Measurements from ENCODE around the gene PKP3. TPM values are rescaled to one million over a fixed set of nuclear protein-coding genes. Genes with fewer than 3 reads are reported as not detected.

PKP3 gene
- total and polyA plus RNA-seq, 9 of the 15 experiments (the other 6 are each of a cell fraction or from before 2014, with no cell fraction given), result 0.11 to 110 (median 30.7) TPM

DNA sequence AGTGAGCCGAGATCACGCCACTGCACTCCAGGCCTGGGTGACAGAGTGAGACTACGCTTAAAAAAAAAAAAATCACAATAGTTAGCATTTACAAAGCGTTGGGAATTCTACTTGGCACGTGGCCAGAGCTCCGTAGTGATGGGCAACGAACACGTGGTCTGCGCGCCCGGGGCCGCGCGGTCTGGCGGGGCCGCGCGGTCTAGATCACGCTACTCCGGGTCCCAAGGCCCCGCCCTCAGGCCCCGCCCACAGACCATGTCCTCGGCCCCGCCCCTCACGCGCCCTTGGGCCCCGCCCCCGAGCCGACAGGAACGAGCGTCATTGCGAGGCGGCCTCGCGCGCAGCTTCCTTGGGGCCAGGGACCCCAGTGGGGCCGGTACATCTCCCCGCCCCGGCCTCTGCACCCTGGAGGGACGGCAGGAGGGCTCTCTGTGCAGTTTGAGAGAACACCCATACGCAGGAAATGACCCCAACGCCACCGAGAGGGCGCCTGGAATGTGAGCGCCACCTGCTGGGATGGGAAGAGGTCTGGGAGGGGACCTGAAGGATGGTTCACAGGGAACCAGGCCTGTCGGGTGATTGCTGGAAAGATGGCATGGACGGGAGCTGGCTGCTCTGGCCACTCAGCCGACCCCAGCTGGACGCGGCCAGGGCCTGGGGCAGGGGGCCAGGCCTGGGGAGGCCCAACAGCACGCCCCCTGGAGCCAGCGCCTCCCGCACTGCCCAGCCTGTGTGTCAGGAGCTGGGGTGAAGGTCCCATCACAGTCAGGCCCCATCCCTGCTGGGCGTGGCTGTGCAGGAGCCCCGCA, 54.1 kb downstream of the PKP3 start (continued):
- TF ChIP-seq KDM5B (IDR thresholded peaks at IDR 0.05; ENCODE audit: insufficient replicate concordance, low read depth, low read length) (peak; percentile 50), ZNF239 (CRISPR knock-in tag; IDR thresholded peaks at IDR 0.05) (no peak), DPF2 (IDR thresholded peaks at IDR 0.05) (0 out of 2 replicates have a peak, but pooled peaks have one; percentile 31), TCFL5 (CRISPR knock-in tag; conservative IDR thresholded peaks at IDR 0.05) (no peak), TEAD4 (IDR thresholded peaks at IDR 0.05; ENCODE audit: low read length) (peak; percentile 63), TEAD4 (CRISPR knock-in tag; IDR thresholded peaks at IDR 0.05; ENCODE audit: borderline replicate concordance) (peak; percentile 82), OTX1 (CRISPR knock-in tag; IDR thresholded peaks at IDR 0.05) (0 out of 2 replicates have a peak, but pooled peaks have one; percentile 41), NBN (IDR thresholded peaks at IDR 0.05; ENCODE audit: low read depth) (peak; percentile 81), ELF4 (CRISPR knock-in tag; IDR thresholded peaks at IDR 0.05) (0 out of 2 replicates have a peak, but pooled peaks have one; percentile 52), CBFB (CRISPR knock-in tag; IDR thresholded peaks at IDR 0.05) (no peak), JUND (IDR thresholded peaks at IDR 0.05; ENCODE audit: borderline replicate concordance, low read depth, low read length) (peak; percentile 33; the same call in 1 of the 2 replicates), JUND (tag; IDR thresholded peaks at IDR 0.05; ENCODE audit: borderline replicate concordance, low read depth, low read length) (no peak), ZEB2 (IDR thresholded peaks at IDR 0.05) (0 out of 2 replicates have a peak, but pooled peaks have one; percentile 11), ZNF766 (CRISPR knock-in tag; conservative IDR thresholded peaks at IDR 0.05) (no peak), KAT8 (IDR thresholded peaks at IDR 0.05; ENCODE audit: low read depth) (no peak), ZBTB11 (CRISPR knock-in tag; IDR thresholded peaks at IDR 0.05) (peak in 1 of 3 experiments; percentile 85; a peak in 2 of 6 replicates)
- TF ChIP-seq, protein P1, sequence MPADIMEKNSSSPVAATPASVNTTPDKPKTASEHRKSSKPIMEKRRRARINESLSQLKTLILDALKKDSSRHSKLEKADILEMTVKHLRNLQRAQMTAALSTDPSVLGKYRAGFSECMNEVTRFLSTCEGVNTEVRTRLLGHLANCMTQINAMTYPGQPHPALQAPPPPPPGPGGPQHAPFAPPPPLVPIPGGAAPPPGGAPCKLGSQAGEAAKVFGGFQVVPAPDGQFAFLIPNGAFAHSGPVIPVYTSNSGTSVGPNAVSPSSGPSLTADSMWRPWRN (IDR thresholded peaks at IDR 0.05; ENCODE audit: low read depth), result no peak
- TF ChIP-seq, protein P2, sequence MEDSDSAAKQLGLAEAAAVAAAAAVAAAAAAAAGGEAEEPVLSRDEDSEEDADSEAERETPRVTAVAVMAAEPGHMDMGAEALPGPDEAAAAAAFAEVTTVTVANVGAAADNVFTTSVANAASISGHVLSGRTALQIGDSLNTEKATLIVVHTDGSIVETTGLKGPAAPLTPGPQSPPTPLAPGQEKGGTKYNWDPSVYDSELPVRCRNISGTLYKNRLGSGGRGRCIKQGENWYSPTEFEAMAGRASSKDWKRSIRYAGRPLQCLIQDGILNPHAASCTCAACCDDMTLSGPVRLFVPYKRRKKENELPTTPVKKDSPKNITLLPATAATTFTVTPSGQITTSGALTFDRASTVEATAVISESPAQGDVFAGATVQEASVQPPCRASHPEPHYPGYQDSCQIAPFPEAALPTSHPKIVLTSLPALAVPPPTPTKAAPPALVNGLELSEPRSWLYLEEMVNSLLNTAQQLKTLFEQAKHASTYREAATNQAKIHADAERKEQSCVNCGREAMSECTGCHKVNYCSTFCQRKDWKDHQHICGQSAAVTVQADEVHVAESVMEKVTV (CRISPR knock-in tag; IDR thresholded peaks at IDR 0.05), result peak; percentile 79
- TF ChIP-seq, protein P3, sequence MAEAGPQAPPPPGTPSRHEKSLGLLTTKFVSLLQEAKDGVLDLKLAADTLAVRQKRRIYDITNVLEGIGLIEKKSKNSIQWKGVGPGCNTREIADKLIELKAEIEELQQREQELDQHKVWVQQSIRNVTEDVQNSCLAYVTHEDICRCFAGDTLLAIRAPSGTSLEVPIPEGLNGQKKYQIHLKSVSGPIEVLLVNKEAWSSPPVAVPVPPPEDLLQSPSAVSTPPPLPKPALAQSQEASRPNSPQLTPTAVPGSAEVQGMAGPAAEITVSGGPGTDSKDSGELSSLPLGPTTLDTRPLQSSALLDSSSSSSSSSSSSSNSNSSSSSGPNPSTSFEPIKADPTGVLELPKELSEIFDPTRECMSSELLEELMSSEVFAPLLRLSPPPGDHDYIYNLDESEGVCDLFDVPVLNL (CRISPR knock-in tag; IDR thresholded peaks at IDR 0.05; ENCODE audit: low read depth), result no peak

Measured in K562 (cell line).